HG03520 (cell line): ENCODE results near the gene FSCN2.
"Not testable (repeated sequence)": the region's sequence is repeated elsewhere in the genome, so short reads cannot be mapped to it uniquely, and the experiment has no call there.

Experiments
- ATAC-seq: cut with Tn5 transposase; IDR thresholded peaks from one replicate; pipeline ENCODE4 v1.9.1; 2021; ENCODE audit warnings: mild to moderate bottlenecking, moderate library complexity; ENCODE audit not compliant: unreplicated experiment

FSCN2 gene

DNA sequence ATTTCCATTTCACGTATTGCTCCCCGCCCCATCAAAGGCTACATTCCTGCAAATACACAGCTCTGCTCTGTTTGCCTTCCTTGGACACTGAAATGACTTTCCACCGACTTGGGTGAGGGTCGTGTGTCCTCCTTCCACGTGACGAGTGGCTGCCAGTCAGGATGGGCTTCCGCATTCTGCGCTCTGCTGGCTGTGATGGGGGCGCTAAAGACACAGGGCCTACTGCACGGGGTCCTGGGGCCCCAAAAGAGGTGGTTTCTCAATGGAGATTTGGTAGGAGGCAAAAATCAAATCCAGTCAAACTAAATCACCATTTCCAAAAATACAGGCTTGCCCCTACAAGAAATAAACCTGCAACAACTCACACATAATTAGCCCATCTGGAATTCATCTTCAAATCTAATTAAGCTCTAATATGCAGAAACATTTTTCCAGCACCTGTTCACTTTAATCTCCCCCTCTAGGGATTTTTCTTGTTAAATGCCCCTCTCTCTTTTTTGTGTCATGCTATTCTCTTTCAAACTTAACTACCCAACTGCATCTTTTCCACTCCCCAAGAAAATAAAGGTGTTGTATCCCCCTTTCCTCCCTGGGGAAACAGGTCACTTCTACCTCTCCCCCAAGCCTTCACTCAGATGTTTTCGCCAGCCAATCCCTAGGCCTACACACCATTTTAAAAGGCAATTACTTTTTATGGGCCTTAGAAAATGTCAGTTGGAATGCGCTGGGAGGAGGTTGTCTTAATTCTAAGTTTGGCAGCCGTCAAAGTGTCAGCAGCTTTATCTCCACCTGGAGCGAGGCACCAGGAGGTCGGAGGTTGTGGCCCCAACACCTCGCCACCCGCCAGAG lies 45.8 kb downstream of the FSCN2 start:
- no peak for ATAC-seq

GRCh38 chr17:81574643-81574956 lies 46.4 kb downstream of the FSCN2 start:
- ATAC-seq, result no peak

DNA sequence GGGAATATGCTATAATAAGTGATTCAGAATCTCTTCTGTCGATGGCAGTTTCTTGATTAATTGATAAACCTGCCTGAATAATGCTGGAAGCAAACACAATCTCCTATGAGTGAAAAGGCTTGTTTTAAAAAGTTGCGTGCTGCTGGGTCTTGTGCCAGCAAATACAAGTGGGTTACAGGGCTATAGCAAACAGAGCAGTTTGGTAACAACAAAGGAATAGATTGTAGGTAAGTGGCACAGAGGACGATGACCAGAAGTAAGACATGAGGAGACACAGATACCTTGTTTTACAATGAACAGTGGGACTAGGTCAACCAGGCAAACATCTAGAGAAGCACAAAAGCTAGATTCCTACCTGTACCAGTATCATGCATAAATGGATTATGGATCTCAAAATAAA lies 47.7 kb downstream of the FSCN2 start:
- ATAC-seq, result no peak

DNA sequence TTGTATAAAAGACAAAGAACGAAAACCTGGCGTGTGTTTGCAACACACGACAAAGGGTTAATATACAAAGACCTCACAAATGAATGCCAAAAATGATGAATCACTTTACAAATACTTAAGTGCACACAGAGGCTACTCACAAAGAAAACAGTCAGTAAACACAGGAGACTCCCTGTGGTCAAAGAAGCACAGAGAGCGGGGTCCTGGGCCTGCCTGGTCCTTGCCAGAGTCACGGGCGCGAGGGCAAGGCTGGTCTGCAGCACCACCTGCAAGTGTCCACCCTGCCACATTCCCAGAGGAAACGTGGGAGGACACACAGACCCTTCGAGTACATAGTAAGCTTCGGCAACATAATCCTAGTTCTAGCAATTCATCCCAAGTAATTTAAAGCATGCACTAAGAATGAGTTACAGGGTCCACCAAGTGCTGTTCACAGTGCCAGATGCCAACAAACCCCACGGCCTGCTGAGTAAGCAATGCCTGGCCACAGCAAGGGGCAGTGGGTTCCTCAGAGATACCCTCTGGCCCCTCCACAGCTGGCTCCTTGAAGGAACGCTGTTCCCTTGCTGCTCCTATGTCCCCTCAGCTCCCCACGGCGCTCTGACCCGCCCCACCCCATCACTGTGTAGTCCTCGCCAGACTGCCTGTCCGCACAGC lies 48.6 kb downstream of the FSCN2 start:
- ATAC-seq, result no peak

DNA sequence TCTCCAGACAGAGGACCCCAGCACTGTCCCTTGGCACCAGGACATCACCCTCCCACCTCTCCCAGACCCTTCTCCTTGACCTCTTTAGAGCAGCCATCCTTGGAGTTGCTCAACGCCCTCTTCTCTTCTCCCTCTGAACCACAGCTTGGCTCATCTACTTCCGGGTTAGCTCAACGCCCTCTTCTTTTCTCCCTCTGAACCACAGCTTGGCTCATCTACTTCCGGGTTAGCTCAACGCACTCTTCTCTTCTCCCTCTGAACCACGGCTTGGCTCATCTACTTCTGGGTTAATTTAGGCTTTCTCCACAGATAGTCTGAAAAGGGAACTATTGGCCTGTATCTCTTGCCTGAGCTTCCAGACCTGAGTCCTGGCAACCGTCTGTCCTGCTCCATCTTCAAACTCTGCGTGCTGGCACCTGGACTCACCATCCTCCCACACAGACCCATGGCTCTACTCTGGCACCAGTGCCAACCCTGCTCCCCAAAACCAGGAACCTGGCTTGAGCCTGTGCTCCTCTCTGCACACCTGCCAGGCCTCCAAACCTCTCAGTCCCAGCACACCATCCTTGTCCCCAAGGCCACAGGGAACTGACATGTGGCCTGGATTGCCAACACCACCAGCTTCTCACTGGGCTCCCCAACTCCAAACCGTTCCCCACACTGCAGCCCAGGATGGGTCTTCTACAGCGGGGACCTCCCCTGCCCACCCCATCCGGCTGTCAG lies 49.3 kb downstream of the FSCN2 start:
- no peak for ATAC-seq

- no peak for ATAC-seq
Observed at GRCh38 chr17:81578038-81578441, 49.9 kb downstream of the FSCN2 start.

GRCh38 chr17:81578561-81579225 lies 50.5 kb downstream of the FSCN2 start:
- no peak for ATAC-seq

DNA sequence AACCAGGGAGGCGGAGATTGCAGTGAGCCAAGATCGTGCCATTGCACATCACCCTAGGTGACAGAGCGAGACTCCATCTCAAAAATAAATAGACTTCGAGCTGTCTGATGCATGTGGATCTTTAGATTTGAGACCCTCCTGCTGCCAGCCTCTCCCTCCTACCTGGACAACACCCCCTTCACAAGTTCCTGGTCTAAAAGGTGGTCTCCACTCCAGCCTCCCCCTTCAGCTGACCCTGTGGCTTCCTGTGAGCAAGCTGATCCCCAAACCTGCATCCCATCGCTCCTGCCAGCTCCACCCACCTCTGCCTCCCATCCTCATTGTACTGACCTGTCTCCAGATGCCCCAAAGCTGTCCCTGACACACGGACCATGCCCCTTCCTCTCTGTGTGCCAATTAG lies 51.1 kb downstream of the FSCN2 start:
- no peak for ATAC-seq

DNA sequence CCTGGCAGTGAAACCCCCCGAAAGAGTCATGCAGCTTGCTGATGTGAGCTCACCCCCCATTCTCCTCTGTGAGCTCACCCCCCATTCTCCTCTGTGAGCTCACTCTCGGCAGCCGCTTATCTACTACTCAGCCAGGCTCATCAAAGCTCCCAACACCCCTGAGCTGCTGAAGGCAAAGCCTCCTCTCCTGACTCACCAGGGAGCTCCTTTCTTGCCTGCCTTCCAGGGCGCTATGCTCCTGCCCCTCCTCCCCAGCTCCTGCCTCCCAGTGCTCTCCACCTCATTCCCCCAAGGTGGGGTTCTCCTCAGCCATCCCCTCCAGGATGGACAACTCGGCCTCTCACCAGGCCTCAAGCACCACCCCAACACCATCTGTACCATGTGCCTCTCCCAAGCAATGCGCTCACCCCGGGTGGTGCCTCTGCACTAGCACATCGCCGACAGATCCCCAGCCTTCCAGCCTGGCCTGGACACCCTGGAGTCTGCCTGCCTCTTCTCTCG lies 51.7 kb downstream of the FSCN2 start:
- no peak for ATAC-seq

DNA sequence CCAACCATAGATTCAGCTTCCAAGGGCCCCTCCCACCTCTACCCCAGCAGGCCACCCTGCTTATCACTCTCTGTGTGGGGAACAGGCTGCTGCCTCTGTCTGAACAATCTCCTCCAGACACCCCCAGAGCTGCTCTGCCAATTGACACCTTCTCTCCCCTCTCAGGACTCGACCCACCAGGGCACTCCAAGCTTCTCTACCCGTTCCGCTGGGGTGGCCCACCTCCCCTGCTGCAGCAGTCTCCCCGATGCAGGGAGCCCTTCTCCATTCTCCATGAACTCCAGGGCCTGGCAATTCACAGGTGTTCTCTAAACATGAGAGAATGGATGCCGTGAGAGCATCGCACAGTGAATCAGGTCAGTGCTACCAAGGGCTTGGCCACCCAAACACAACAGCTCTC lies 52.3 kb downstream of the FSCN2 start:
- no peak for ATAC-seq

DNA sequence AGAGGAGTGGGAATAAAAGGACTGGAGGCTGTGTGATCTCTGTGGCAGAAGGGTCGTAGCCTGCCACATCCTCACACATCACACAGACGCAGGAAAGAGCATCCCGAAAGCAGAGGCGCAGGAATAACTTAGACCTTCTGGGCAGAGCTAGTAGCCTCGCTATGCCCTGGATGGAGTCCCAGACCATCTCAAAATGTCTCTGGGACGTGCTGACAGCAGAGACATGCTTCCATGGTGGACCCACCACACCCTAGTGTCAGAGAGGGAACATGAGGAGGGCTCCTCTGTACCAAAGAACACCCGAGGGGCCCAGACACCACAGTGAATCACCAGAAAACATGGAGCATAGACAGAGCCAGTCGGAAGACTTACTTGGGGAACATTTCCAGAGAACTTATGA lies 53.6 kb downstream of the FSCN2 start:
- ATAC-seq, result no peak

- no peak for ATAC-seq
Observed at GRCh38 chr17:81582341-81582740, 54.2 kb downstream of the FSCN2 start.

DNA sequence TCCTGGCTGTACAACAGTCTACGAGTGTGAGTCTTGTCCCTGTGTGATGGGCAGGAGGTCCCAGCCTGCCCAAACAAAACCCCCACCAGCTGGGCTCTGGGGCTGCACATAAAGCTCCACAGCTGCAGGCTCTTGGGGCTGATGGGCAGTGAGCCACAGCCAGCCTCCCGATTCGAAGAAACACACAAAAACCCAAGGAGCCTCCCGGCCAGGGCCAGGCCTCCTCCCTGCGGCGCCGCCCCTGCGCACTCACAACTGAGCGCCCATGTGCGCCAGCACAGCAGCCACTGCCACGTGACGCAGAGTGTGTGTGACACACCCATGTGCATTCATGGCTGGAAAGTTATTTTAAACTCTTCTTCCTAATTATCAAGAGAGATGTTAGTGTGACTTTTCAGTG lies 54.6 kb downstream of the FSCN2 start:
- no peak for ATAC-seq

DNA sequence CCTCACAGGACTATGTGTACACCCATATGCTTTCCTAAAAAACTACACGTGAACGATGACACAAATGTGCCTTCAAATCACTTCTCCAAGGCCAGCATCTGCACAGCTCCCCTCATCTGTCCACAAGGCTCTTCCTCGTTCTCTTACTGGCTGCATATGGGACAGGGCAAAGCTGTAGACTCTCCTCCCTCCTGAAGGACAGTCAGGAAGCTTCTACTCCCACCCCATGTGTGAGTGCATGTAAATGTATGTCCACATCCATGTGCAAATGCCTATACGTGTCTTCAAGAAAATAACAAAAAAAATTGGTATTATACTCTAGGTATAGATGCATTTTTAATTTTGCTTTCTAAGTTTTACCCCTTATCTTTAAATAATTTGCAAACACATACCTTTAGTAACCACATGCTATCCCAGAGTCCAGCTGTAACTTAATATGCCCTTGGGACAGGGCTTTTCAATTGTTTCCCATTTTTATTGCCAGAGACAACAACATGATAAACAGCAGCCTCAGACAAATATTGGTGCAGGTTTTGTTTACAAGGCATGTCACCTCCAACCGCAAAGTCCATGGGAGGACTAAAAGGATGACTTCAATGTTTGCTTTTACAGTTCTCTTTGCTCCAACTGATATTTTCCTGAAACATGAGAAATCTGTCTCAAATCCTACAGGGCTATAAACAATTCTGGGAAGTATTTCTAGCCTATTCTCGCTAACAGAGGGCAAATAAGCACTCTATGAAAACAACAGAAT lies 55.6 kb downstream of the FSCN2 start:
- ATAC-seq, result no peak

GRCh38 chr17:81584771-81585170 lies 56.6 kb downstream of the FSCN2 start:
- ATAC-seq, result not testable (repeated sequence)

DNA sequence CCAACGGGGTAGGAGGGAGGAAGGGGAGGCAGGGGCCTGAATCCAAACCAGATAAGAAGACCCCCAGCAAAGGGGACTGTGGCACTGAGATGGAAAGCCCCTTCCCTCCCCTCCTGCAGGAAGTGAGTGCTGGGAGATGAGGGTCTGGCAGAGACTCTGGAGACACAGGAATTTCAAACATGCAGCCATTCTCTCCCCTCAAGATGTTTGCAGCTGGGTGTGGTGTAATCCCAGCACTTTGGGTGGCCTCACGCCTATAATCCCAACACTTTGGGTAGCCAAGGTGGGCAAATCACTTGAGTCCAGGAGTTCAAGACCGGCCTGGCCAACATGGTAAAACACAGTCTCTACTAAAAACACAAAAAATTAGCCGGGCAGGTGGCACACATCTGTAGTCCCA lies 57.9 kb downstream of the FSCN2 start:
- no peak for ATAC-seq
